GM19023 (cell line): ENCODE measurements around the gene RAB40B.

Experiments used
- ATAC-seq: cut with Tn5 transposase; IDR thresholded peaks from one replicate; pipeline ENCODE4 v1.9.1; 2021; ENCODE audit warnings: mild to moderate bottlenecking, moderate library complexity; ENCODE audit not compliant: unreplicated experiment

The RAB40B gene

GRCh38 chr17:82716203-82717010 lies 17.9 kb upstream of the RAB40B start, which contains the start of gene FN3KRP:
Gene FN3KRP (plus strand): TSS chr17:82716706. CDS start chr17:82716756, 50 bp downstream.
- ATAC-seq: no peak

- ATAC-seq: no peak
Observed at GRCh38 chr17:82713071-82713723, 14.7 kb upstream of the RAB40B start.

- no peak for ATAC-seq
Observed at GRCh38 chr17:82710499-82711232, 12.2 kb upstream of the RAB40B start.

GRCh38 chr17:82709676-82710498 lies 11.4 kb upstream of the RAB40B start:
- ATAC-seq: no peak

GRCh38 chr17:82709024-82709675 lies 10.7 kb upstream of the RAB40B start:
- ATAC-seq: no peak

GRCh38 chr17:82705756-82706155 lies 7.3 kb upstream of the RAB40B start:
- ATAC-seq: no peak

- ATAC-seq: no peak
Observed at GRCh38 chr17:82704886-82705285, 6.4 kb upstream of the RAB40B start.

- ATAC-seq: no peak
Observed at GRCh38 chr17:82703935-82704865, 5.7 kb upstream of the RAB40B start.

GRCh38 chr17:82703036-82703745 lies 4.7 kb upstream of the RAB40B start:
- no peak for ATAC-seq

- ATAC-seq: no peak
Observed at GRCh38 chr17:82702231-82702927, 3.9 kb upstream of the RAB40B start.

GRCh38 chr17:82699551-82699950 lies 1.1 kb upstream of the RAB40B start:
- ATAC-seq: no peak

- ATAC-seq: no peak
Observed at GRCh38 chr17:82698974-82699442, 510 bp upstream of the RAB40B start.

GRCh38 chr17:82697808-82698064 lies 762 bp downstream of the RAB40B start:
- ATAC-seq: no peak

- no peak for ATAC-seq
Observed at GRCh38 chr17:82696916-82697807, 1.3 kb downstream of the RAB40B start.

GRCh38 chr17:82696259-82696658 lies 2.2 kb downstream of the RAB40B start:
- no peak for ATAC-seq

GRCh38 chr17:82694647-82695046 lies 3.9 kb downstream of the RAB40B start:
- no peak for ATAC-seq
